H7 (cell line): ENCODE data around the gene SBNO2. TPM values are rescaled to one million over a fixed set of nuclear protein-coding genes. Genes with fewer than 3 reads are reported as not detected.
"Not testable (repeated sequence)": the region's sequence is repeated elsewhere in the genome, so short reads cannot be mapped to it uniquely, and the experiment has no call there.

Experiments
- DNase-seq: peaks from one replicate; pipeline ENCODE4 v3.0.0; 2012
- H3K27me3 ChIP-seq: 2 replicates; pipeline ENCODE4 v1.6.0; 2011; ENCODE audit warnings: mild to moderate bottlenecking, low read length; ENCODE audit not compliant: control insufficient read depth, insufficient read depth
- H3K36me3 ChIP-seq: replicated peaks from 2 replicates; pipeline ENCODE4 v1.5.1; 2011; ENCODE audit warnings: low read length; ENCODE audit not compliant: control insufficient read depth, insufficient read depth
- H3K4me3 ChIP-seq: 2 replicates; pipeline ENCODE4 v1.5.1; 2011; ENCODE audit warnings: low read depth, mild to moderate bottlenecking, control low read depth, low read length, moderate library complexity; ENCODE audit not compliant: insufficient read depth
- total RNA-seq: library from RNA; depleted of rRNA; stranded (reverse); fragments of >200 nt; shearing (Covaris generic); gene quantifications from 2 replicates; pipeline ENCODE4 v1.2.3, GENCODE V29; 2014

SBNO2 gene
- total RNA-seq, 1 experiment from 2014 or later: 31.4 TPM

- Histone ChIP-seq H3K27me3 (no peaks in the 10 kb centered on the region), H3K4me3 (no peak overlapping the region), H3K36me3 (peaks cover 4% of the 10 kb centered on the region)
- DNase-seq: peak; percentile 92
Observed at GRCh38 chr19:1116726-1117581, 57.1 kb downstream of the SBNO2 start.

GRCh38 chr19:1115646-1116420, 58.2 kb downstream of the SBNO2 start:
- no peak for DNase-seq

GRCh38 chr19:1114728-1115127, 59.3 kb downstream of the SBNO2 start:
- not testable (repeated sequence) for H3K4me3 ChIP-seq, DNase-seq, H3K36me3 ChIP-seq, H3K27me3 ChIP-seq

More at GRCh38 chr19:1115646-1116420, 58.2 kb downstream of the SBNO2 start:
- Histone ChIP-seq H3K36me3 (no peaks in the 10 kb centered on the region; the same call in none of the 2 replicates), H3K27me3 (no peaks in the 10 kb centered on the region), H3K4me3 (no peak overlapping the region)

DNA sequence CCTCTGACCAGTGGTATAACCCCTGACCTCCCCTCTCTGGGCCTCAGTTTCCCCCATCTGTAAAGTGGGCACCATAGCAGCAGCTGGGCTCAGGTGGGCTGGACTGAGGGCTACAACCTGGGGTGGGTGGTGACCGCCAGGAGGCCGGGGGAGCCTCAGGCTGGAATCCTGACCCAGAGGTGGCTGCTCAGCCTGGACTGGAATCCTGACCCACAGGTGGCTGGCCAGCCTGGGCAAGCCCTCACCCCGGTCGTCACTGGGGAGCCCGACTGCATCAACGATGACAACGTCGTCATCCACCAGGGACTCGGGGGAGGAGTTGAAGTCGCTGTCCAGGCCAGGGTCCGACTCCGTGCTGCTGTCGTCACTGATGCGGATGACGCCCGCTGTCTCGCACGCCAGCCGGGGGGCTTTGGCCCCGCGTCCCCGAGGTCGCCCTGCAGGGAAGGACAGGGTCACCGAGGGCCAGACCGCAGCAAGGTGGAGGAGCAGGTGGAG, 60.0 kb downstream of the SBNO2 start:
- H3K4me3 ChIP-seq: no peak overlapping the region
- no peak for DNase-seq
- no peaks in the 10 kb centered on the region; the same call in none of the 2 replicates for H3K36me3 ChIP-seq
- H3K27me3 ChIP-seq: no peaks in the 10 kb centered on the region

DNA sequence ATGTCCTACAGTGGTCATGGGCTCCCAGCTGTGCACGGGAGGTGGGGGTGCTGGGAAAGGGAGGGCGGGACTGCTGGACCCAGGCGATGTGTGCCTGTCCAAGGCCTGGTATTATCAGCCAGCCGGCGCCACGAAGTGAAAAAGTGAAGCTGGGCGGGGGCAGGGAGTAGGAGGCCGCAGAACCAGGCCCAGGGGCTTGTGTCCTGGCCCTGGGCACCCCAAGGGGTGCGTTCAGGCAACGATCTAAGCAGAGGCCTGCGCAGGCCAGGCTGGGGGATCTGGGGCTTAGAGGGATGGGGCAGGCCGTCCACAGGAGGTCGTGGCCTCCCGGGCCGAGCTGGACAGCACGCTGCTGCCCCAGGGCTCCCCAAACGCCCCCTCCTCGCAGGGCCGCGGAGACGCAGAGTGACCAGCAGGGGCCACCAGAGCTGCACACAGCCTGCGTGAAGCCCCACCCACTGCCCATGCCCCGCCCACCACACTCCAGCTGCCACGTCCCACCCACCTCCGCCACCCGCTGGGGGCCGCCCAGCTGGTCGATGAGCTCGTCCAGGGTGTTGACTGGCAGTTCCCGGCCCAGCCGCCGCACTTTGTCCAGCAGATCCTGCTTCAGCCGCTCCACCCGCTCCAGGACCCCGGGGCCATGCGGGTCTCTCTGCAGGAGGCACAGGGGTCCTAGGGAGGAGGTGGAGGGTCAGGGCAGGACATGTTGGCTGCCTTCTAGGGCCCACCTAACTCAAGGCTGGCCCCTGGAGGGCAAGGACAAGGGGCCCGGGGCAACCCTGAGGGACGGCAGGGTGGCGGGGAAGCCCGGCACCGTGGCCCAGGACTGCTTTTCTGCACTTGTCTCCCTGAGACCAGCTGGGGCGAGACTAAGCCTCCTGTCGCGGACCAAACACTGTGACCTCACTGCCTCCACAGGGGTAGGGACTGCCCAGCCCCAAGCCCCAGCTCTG, 60.8 kb downstream of the SBNO2 start:
- peak; percentile 100 for DNase-seq
- Histone ChIP-seq H3K4me3 (no peak overlapping the region), H3K36me3 (no peaks in the 10 kb centered on the region; the same call in none of the 2 replicates), H3K27me3 (no peaks in the 10 kb centered on the region)

- Histone ChIP-seq H3K27me3 (no peaks in the 10 kb centered on the region), H3K36me3 (no peaks in the 10 kb centered on the region; the same call in none of the 2 replicates), H3K4me3 (no peak overlapping the region)
- DNase-seq: peak; percentile 97
Observed at GRCh38 chr19:1112268-1113029, 61.6 kb downstream of the SBNO2 start.

DNA sequence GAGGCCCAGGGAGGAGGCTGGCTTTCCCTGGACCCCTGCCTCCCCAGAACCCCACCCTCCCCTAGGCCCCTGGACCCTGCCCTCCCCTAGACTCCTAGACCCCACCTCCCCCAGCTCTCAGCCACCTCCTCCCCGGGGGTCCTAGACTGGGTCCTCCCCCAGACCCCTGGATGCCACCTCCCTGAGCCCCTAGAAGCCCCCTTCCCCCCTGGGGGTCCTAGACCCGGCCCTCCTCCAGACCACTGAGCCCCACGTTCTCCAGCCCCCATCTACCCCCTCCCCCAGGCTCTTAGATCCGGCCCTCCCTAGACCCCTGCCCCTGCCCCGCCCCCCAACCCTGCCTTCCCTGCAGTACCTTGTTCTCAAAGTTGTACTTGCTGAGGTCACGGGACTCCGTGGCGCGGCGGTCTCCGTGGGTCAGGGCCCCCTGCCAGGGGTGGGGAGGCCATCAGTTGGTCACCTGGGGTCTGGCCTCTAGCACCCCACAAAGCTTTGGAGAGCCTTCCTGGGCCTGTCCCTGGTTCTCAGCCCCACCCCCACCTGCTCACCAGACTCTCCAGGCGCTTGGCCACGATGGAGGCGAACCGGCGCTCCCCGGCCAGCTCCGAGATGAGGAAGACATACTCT, 62.3 kb downstream of the SBNO2 start:
- Histone ChIP-seq H3K27me3 (no peaks in the 10 kb centered on the region), H3K36me3 (peaks cover 1% of the 10 kb centered on the region), H3K4me3 (no peak overlapping the region)
- no peak for DNase-seq

DNA sequence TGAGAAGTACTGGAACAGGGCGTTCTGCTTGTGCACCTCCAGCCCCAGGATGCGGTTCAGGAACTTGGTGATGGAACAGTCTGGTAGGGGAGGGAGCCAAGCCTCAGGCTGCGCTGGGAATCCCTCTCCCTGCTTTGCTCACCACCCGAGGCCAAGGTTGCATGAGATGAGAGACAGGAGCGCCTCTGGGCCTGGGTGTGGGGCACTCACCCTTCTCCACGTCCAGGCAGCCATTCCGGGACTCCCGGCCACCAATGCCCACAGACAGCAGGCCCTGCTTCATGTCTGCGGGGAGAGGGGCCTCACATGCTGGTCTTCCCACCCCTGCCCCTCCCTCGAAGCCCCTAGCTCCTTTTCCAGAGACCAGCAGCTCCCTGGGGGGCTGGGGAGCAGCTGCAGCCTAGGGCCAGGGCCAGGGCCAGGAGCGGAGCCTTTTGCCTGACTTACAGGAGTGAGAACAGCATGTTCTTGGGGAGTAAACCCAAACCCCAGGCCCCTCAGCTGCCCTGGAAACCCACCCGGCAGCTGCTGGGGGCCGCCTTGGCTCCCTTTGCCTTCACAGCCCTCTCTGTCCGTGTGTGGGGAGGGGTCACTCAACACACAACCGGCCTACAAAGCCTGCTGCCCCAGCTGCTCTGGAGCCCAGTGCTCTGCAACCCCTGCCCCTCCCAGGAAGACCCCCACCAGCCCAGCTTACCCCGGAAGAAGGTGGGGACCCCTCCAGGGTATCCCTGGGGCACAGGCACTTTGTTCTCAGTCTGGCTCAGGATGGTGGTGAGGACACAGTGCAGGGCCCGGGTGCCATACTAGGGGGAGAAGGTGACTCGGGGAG, 63.0 kb downstream of the SBNO2 start:
- Histone ChIP-seq H3K36me3 (peaks cover 4% of the 10 kb centered on the region), H3K4me3 (no peak overlapping the region), H3K27me3 (no peaks in the 10 kb centered on the region)
- no peak for DNase-seq

DNA sequence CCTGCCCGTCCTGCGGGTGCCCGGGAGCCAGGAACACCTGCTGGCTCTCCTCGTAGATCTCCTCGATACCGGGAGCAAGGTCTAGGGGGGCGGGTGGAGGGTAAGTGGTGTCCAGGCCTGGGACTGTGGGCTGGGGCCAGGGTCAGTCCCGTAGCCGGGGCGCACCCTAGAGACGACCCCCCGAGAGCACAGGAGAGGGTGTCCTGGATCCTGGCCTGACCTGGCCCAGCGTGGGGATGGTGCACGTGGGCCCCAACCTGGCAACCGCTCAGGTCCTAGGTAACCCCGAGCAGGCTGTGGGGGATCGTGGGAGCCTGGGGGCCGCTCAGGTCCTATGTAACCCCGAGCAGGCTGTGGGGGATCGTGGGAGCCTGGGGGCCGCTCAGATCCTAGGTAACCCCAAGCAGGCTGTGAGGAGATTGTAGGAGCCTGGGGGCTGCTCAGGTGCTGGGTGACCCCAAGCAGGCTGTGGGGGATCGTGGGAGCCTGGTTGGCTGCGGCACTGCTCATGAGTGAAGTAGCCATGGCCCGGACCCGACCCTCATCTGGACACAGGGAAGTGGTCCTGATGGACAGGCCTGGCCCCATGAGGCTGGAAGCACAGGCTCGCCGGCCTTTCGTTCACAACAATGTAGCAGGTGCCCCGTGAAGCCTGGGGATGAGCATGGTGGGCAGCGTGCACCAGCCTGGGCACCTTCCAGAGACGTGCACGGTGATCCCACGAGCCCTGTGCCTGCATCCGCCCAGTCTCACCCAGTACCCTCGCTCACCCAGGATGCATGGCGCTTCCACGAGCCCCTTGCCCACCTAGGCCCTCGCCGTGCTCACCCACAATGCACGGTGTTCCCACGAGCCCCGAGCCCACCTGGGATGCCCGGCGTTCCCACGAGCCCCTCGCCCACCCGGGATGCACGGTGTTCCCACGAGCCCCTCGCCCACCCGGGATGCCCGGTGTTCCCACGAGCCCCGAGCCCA, 64.1 kb downstream of the SBNO2 start:
- Histone ChIP-seq H3K36me3 (peaks cover 7% of the 10 kb centered on the region), H3K27me3 (no peaks in the 10 kb centered on the region), H3K4me3 (no peak overlapping the region)
- no peak for DNase-seq

GRCh38 chr19:1109032-1109551, 65.0 kb downstream of the SBNO2 start:
- H3K4me3 ChIP-seq: no peak overlapping the region
- H3K36me3 ChIP-seq: peaks cover 7% of the 10 kb centered on the region
- no peaks in the 10 kb centered on the region for H3K27me3 ChIP-seq
- no peak for DNase-seq

- H3K4me3 ChIP-seq: no peak overlapping the region
- no peak for DNase-seq
- no peaks in the 10 kb centered on the region for H3K27me3 ChIP-seq
- H3K36me3 ChIP-seq: peaks cover 7% of the 10 kb centered on the region
Observed at GRCh38 chr19:1108291-1109031, 65.6 kb downstream of the SBNO2 start.
